ENCODE measurements around the gene GAR1.

Gene GAR1

GRCh38 chr4:109811707-109812106 is 3.9 kb upstream of the GAR1 start:
- H3K27ac Mint-ChIP-seq, result no peak overlapping the region
- TF ChIP-seq, protein P1, sequence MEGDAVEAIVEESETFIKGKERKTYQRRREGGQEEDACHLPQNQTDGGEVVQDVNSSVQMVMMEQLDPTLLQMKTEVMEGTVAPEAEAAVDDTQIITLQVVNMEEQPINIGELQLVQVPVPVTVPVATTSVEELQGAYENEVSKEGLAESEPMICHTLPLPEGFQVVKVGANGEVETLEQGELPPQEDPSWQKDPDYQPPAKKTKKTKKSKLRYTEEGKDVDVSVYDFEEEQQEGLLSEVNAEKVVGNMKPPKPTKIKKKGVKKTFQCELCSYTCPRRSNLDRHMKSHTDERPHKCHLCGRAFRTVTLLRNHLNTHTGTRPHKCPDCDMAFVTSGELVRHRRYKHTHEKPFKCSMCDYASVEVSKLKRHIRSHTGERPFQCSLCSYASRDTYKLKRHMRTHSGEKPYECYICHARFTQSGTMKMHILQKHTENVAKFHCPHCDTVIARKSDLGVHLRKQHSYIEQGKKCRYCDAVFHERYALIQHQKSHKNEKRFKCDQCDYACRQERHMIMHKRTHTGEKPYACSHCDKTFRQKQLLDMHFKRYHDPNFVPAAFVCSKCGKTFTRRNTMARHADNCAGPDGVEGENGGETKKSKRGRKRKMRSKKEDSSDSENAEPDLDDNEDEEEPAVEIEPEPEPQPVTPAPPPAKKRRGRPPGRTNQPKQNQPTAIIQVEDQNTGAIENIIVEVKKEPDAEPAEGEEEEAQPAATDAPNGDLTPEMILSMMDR (IDR thresholded peaks at IDR 0.05), result no peak
- H3K4me3 Mint-ChIP-seq, result no peak overlapping the region
- no peaks in the 10 kb centered on the region for H3K36me3 Mint-ChIP-seq (ENCODE audit: low read depth)
- no peak for DNase-seq
- peaks cover 9% of the 10 kb centered on the region for H3K27me3 Mint-ChIP-seq (ENCODE audit: low read depth, poor library complexity)
- no peaks in the 10 kb centered on the region for H3K9me3 Mint-ChIP-seq
- peaks cover 25% of the 10 kb centered on the region for H3K4me1 Mint-ChIP-seq

- H3K4me1 Mint-ChIP-seq, result peaks cover 49% of the 10 kb centered on the region
- no peaks in the 10 kb centered on the region for H3K9me3 Mint-ChIP-seq
- peak; percentile 35 for DNase-seq
- peak overlapping the region; percentile 100 for H3K4me3 Mint-ChIP-seq
- TF ChIP-seq, protein P1 (IDR thresholded peaks at IDR 0.05), result no peak
- peak overlapping the region; percentile 98 for H3K27ac Mint-ChIP-seq
- H3K36me3 Mint-ChIP-seq (ENCODE audit: low read depth), result peaks cover 39% of the 10 kb centered on the region
- H3K27me3 Mint-ChIP-seq (ENCODE audit: low read depth, poor library complexity), result peaks cover 7% of the 10 kb centered on the region
Measured at GRCh38 chr4:109816082-109816442, 500 bp downstream of the GAR1 start.

DNA sequence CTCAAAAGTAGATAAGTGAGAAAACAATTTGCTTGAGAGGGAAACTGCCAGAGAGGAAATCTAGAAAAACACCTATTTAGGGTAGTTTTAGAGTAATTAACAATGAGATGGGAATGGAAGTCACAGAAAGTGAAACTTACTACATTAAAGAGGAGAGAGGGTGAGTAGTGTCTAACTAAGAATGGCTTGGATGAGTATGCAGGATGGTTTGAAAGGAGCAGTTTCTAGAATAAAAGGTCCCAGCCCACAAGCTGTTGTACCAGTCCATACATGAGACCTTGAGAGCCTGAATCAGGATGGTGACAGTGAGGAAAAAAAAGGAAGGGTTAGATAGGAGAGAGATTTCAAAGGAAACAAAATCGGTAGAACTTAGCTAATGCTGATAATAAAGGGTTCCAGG is 1.3 kb downstream of the GAR1 start:
- Mint-ChIP-seq H3K27me3 (ENCODE audit: low read depth, poor library complexity) (peaks cover 5% of the 10 kb centered on the region), H3K9me3 (no peaks in the 10 kb centered on the region), H3K4me3 (peak overlapping the region; percentile 100), H3K27ac (no peak overlapping the region), H3K4me1 (peaks cover 48% of the 10 kb centered on the region), H3K36me3 (ENCODE audit: low read depth) (peaks cover 41% of the 10 kb centered on the region)
- no peak for DNase-seq
- TF ChIP-seq, protein P1 (IDR thresholded peaks at IDR 0.05), result no peak

- TF ChIP-seq, protein P1 (IDR thresholded peaks at IDR 0.05), result no peak
- no peak overlapping the region for H3K4me3 Mint-ChIP-seq
- peaks cover 52% of the 10 kb centered on the region for H3K36me3 Mint-ChIP-seq (ENCODE audit: low read depth)
- peaks cover 48% of the 10 kb centered on the region for H3K4me1 Mint-ChIP-seq
- no peak overlapping the region for H3K27ac Mint-ChIP-seq
- H3K9me3 Mint-ChIP-seq, result no peaks in the 10 kb centered on the region
- no peaks in the 10 kb centered on the region for H3K27me3 Mint-ChIP-seq (ENCODE audit: low read depth, poor library complexity)
- no peak for DNase-seq
Measured at GRCh38 chr4:109818268-109818667, 2.7 kb downstream of the GAR1 start.

DNA sequence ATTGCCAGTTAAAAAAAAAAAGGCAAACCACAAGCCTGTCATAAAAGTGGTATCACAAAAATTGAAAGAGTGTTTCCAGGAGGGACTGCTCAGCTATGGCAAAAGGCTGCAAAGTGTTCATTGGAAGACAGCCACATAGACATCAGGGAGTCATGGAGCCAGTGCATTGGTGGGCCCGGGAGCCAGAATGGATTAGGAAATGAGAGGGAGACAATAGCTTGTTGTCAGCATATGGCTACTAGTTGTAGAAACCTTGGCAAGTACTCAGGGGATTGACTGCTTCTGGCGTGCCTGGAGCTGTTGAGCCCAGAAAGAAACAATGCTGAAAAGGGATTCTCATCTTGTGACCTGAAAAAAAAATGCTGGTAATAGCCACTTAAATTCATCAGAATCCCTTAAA is 5.0 kb downstream of the GAR1 start:
- Mint-ChIP-seq H3K27ac (no peak overlapping the region), H3K36me3 (ENCODE audit: low read depth) (peaks cover 68% of the 10 kb centered on the region), H3K4me1 (peaks cover 41% of the 10 kb centered on the region), H3K4me3 (no peak overlapping the region), H3K27me3 (ENCODE audit: low read depth, poor library complexity) (no peaks in the 10 kb centered on the region), H3K9me3 (no peaks in the 10 kb centered on the region)
- DNase-seq, result no peak
- TF ChIP-seq, protein P1 (IDR thresholded peaks at IDR 0.05), result no peak

GRCh38 chr4:109821185-109821584 is 5.6 kb downstream of the GAR1 start:
- Mint-ChIP-seq H3K4me1 (peaks cover 34% of the 10 kb centered on the region), H3K27ac (peak overlapping the region; percentile 1)

More at GRCh38 chr4:109821185-109821584, 5.6 kb downstream of the GAR1 start:
- Mint-ChIP-seq H3K36me3 (ENCODE audit: low read depth) (peaks cover 69% of the 10 kb centered on the region), H3K27me3 (ENCODE audit: low read depth, poor library complexity) (no peaks in the 10 kb centered on the region), H3K4me3 (no peak overlapping the region), H3K9me3 (no peaks in the 10 kb centered on the region)
- TF ChIP-seq, protein P1 (IDR thresholded peaks at IDR 0.05), result no peak
- DNase-seq, result no peak
